Mammary epithelial cell (primary cell): ENCODE results near the gene FAM184B.

Experiments
- CTCF ChIP-seq, 2 donors: IDR thresholded peaks in 1 of 2; conservative IDR thresholded peaks in 1 of 2; 2 replicates each; pipeline ENCODE4 v1.5.1; 2011 to 2012; ENCODE audit warnings: inconsistent platforms in 2 of 2, low read length in 2 of 2, mild to moderate bottlenecking in 2 of 2, control low read depth in 1 of 2, low read depth in 1 of 2; ENCODE audit not compliant: insufficient read depth in 1 of 2; ENCODE audit errors: extremely low read depth in 1 of 2
- EZH2 ChIP-seq: IDR thresholded peaks from 2 replicates; pipeline ENCODE4 v1.6.1; 2012; ENCODE audit warnings: low read length, inconsistent platforms, borderline replicate concordance

- TF ChIP-seq CTCF (conservative IDR thresholded peaks at IDR 0.05 in 1 of 2, IDR thresholded peaks at IDR 0.05 in 1 of 2; ENCODE audit: extremely low read depth in 1 of 2, insufficient read depth in 1 of 2, low read depth in 1 of 2, low read length in 2 of 2) (no peak), EZH2 (no peak)
These were observed 113.7 kb downstream of the FAM184B start for GRCh38 chr4:17667653-17668201.
